Endothelial cell of umbilical vein (primary cell): Measurements from ENCODE around the gene LHPP. TPM values are rescaled to one million over a fixed set of nuclear protein-coding genes. Genes with fewer than 3 reads are reported as not detected.

Experiments used
- Bru-seq: library from RNA; stranded (reverse); fragments of 400-500 nt; gene quantifications from one replicate; lab custom pipeline; 2021; lab: Mats Ljungman, UMichigan
- BruChase-seq, 2 experiments: library from RNA; stranded (reverse); fragments of 400-500 nt; gene quantifications; one replicate each; lab custom pipeline; 2021; lab: Mats Ljungman, UMichigan
- BruUV-seq: library from RNA; stranded (reverse); fragments of 400-500 nt; replicated peaks from 2 replicates; lab custom pipeline; 2021; lab: Mats Ljungman, UMichigan
- CTCF ChIA-PET: fragments of 300-600, 350-600 bp; sonication (Branson Sonifier 250); formaldehyde crosslinking; loops from one replicate; lab custom pipeline; 2021; ENCODE audit warnings: antibody characterized with exemption, inconsistent platforms; lab: Charles Lee
- POLR2A ChIA-PET: fragments of 300-600, 350-600 bp; sonication (Branson Sonifier 250); formaldehyde crosslinking; loops from one replicate; lab custom pipeline; 2021; ENCODE audit warnings: antibody characterized with exemption, inconsistent platforms; lab: Charles Lee
- DNase-seq: peaks from one replicate; pipeline ENCODE4 v3.0.0-alpha.2; 2011; ENCODE audit warnings: low read depth, low spot score
- FAIRE-seq: peaks from 2 replicates; lab custom pipeline; 2011; peaks lifted over from hg19 to GRCh38; lab: Jason Lieb, UNC
- H2AFZ ChIP-seq: 2 replicates; pipeline ENCODE4 v1.6.0; 2012; ENCODE audit warnings: low read depth, low read length, control low read depth, inconsistent platforms
- H3K27ac ChIP-seq: 2 replicates; pipeline ENCODE4 v1.5.1; 2011; ENCODE audit warnings: low read depth, mild to moderate bottlenecking, control low read depth, low read length, moderate library complexity; ENCODE audit not compliant: insufficient read depth
- H3K27me3 ChIP-seq, 2 experiments: 2 replicates each; pipeline versions ENCODE4 v1.6.0 to v1.6.1; 2011; ENCODE audit warnings: low read length in 2 of 2, mixed read lengths in 1 of 2; ENCODE audit not compliant: control insufficient read depth in 2 of 2, insufficient read depth in 2 of 2
- H3K36me3 ChIP-seq, 2 experiments: 2 replicates in 1 of 2; 3 replicates in 1 of 2; pipeline ENCODE4 v1.5.1; 2011; ENCODE audit warnings: low read length in 2 of 2, mild to moderate bottlenecking in 1 of 2, moderate library complexity in 1 of 2; ENCODE audit not compliant: control insufficient read depth in 2 of 2, insufficient read depth in 2 of 2; ENCODE audit errors: extremely low read depth in 1 of 2
- H3K4me1 ChIP-seq: 3 replicates; pipeline ENCODE4 v1.5.1; 2011; ENCODE audit warnings: mild to moderate bottlenecking, low read length; ENCODE audit not compliant: control insufficient read depth, insufficient read depth; ENCODE audit errors: extremely low read depth
- H3K4me2 ChIP-seq: 2 replicates; pipeline ENCODE4 v1.6.1; 2011; ENCODE audit warnings: low read length, control low read depth, mixed read lengths; ENCODE audit not compliant: insufficient read depth
- H3K4me3 ChIP-seq, 3 experiments: fragments of 200-600 bp in 1 of 3; sonication (generic), shearing (Covaris generic) in 1 of 3; replicated peaks in 1 of 3; 2 replicates each; pipeline ENCODE4 v1.5.1; 2011 to 2016; ENCODE audit warnings: control low read depth in 3 of 3, low read length in 3 of 3, mild to moderate bottlenecking in 2 of 3, inconsistent platforms in 1 of 3, low read depth in 1 of 3, moderate library complexity in 1 of 3; ENCODE audit not compliant: insufficient read depth in 1 of 3
- H3K79me2 ChIP-seq: 2 replicates; pipeline ENCODE4 v1.6.0; 2012; ENCODE audit warnings: low read length, inconsistent platforms; ENCODE audit not compliant: control insufficient read depth, insufficient read depth
- H3K9ac ChIP-seq: replicated peaks from 2 replicates; pipeline ENCODE3; 2011; ENCODE audit warnings: low read length, control low read depth; ENCODE audit not compliant: insufficient read depth; ENCODE audit errors: extremely low read depth
- H3K9me1 ChIP-seq: replicated peaks from 3 replicates; pipeline ENCODE4 v1.6.0; 2011; ENCODE audit warnings: mild to moderate bottlenecking, low read length; ENCODE audit not compliant: control insufficient read depth, insufficient read depth; ENCODE audit errors: extremely low read depth
- H3K9me3 ChIP-seq: replicated peaks from 2 replicates; pipeline ENCODE4 v1.5.1; 2012; ENCODE audit warnings: low read length, inconsistent platforms; ENCODE audit not compliant: control insufficient read depth, insufficient read depth
- H4K20me1 ChIP-seq: replicated peaks from 2 replicates; pipeline ENCODE3; 2011; ENCODE audit warnings: mild to moderate bottlenecking, low read length; ENCODE audit not compliant: control insufficient read depth, insufficient read depth; ENCODE audit errors: extremely low read depth
- EZH2 ChIP-seq: IDR thresholded peaks from 2 replicates; pipeline ENCODE4 v1.6.1; 2012; ENCODE audit warnings: borderline replicate concordance, low read depth, mild to moderate bottlenecking, moderate library complexity, low read length, inconsistent platforms; ENCODE audit not compliant: severe bottlenecking
- FOS ChIP-seq: IDR thresholded peaks from 2 replicates; pipeline ENCODE4 v1.6.1; 2011; ENCODE audit warnings: mild to moderate bottlenecking, low read length, moderate library complexity, borderline replicate concordance; ENCODE audit not compliant: insufficient read depth
- GATA2 ChIP-seq: IDR thresholded peaks from 2 replicates; pipeline ENCODE4 v1.7.0; 2011; ENCODE audit warnings: low read depth, mild to moderate bottlenecking, moderate library complexity, mixed read lengths, low read length; ENCODE audit not compliant: insufficient read length, insufficient read depth
- JUN ChIP-seq: IDR thresholded peaks from 2 replicates; pipeline ENCODE4 v1.6.1; 2011; ENCODE audit warnings: borderline replicate concordance, low read depth; ENCODE audit not compliant: insufficient read length, insufficient read depth
- MYC ChIP-seq: IDR thresholded peaks from one replicate; pipeline ENCODE4 v1.6.1; 2011; ENCODE audit warnings: mild to moderate bottlenecking, low read depth, low read length
- POLR2A ChIP-seq: IDR thresholded peaks from 2 replicates; pipeline ENCODE4 v1.6.1; 2012; ENCODE audit warnings: low read depth, mild to moderate bottlenecking, control low read depth, low read length
- POLR2AphosphoS5 ChIP-seq: IDR thresholded peaks from 2 replicates; pipeline ENCODE4 v1.6.1; 2012; ENCODE audit warnings: low read depth, mild to moderate bottlenecking, control low read depth, low read length, moderate library complexity; ENCODE audit not compliant: insufficient read depth
- dilution Hi-C: fragments of 300-500 bp; cut with MboI; formaldehyde crosslinking; loops from one replicate; pipeline ENCODE4 v1.15.0; 2019; ENCODE audit warnings: low sequenced_read_pairs; ENCODE audit not compliant: extremely low pct_ligation_motif_present
- intact Hi-C: fragments of 100-400 bp; cut with micrococcal nuclease; formaldehyde crosslinking; loops from one replicate; pipeline ENCODE4 v1.10.0; 2022
- long read RNA-seq: library from polyadenylated mRNA; stranded (forward); transcript quantifications from one replicate; pipeline ENCODE4 v2.0.0, GENCODE V29; 2021
- polyA minus RNA-seq, 3 experiments: library from RNA; depleted of rRNA, polyadenylated mRNA; stranded (reverse); fragments of >200 nt; gene quantifications; 1 replicate in 1 of 3; 2 replicates in 2 of 3; pipeline ENCODE4 v1.2.3, GENCODE V29; 2011
- polyA plus RNA-seq, 4 experiments: library from polyadenylated mRNA; depleted of rRNA in 3 of 4; stranded (reverse) in 3 of 4; unstranded in 1 of 4; fragments of >200 nt; gene quantifications; 2 replicates each; pipeline versions ENCODE4 v1.2.1 to v1.2.3, GENCODE V29; 2011 to 2012; ENCODE audit warnings: missing spikeins in 1 of 4
- total RNA-seq: library from RNA; stranded (reverse); gene quantifications from 2 replicates; pipeline ENCODE4 v1.2.3, GENCODE V29; 2021
- TF ChIP-seq, protein P1 (sequence below): IDR thresholded peaks from 2 replicates; pipeline ENCODE4 v1.6.1; 2011; ENCODE audit not compliant: insufficient read depth, insufficient read length
- TF ChIP-seq, protein P2 (sequence below), 2 donors: IDR thresholded peaks; 1 replicate in 1 of 2; 2 replicates in 1 of 2; pipeline ENCODE4 v1.5.1; 2011; ENCODE audit warnings: low read length in 2 of 2, mild to moderate bottlenecking in 2 of 2, moderate library complexity in 2 of 2, control low read depth in 1 of 2, inconsistent platforms in 1 of 2, low read depth in 1 of 2; ENCODE audit not compliant: insufficient read depth in 1 of 2; ENCODE audit errors: extremely low read depth in 1 of 2

LHPP gene, protein sequence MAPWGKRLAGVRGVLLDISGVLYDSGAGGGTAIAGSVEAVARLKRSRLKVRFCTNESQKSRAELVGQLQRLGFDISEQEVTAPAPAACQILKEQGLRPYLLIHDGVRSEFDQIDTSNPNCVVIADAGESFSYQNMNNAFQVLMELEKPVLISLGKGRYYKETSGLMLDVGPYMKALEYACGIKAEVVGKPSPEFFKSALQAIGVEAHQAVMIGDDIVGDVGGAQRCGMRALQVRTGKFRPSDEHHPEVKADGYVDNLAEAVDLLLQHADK
- total RNA-seq (4.2 and 5.8 TPM in 2 replicates), polyA plus RNA-seq (9.3 and 11.2 TPM in 2 replicates), polyA minus RNA-seq (2.8 and 3.0 TPM in 2 replicates), Bru-seq, nascent RNA (percentile 30 among the genes with signal in this experiment), BruChase-seq, experiment 1, labeled RNA remaining after a 6-hour chase (percentile 34 among the genes with signal in this experiment), BruChase-seq, experiment 2, labeled RNA remaining after a 2-hour chase (percentile 34 among the genes with signal in this experiment)
- 7.5 and 8.7 TPM in 2 replicates for polyA plus RNA-seq (2011; cell fraction: cytosol; rRNA removed)
- polyA plus RNA-seq (2011; cell fraction: nucleus; rRNA removed): 4.7 and 6.4 TPM in 2 replicates
- polyA plus RNA-seq (2012): 7.7 and 10.8 TPM in 2 replicates
- 13.0 TPM for polyA minus RNA-seq (2011; cell fraction: cytosol; rRNA and poly(A)+ RNA removed)
- 2.5 and 3.4 TPM in 2 replicates for polyA minus RNA-seq (2011; cell fraction: nucleus; rRNA and poly(A)+ RNA removed)
- long read RNA-seq, partial matches to known transcripts: 2 of 9 reads
- long read RNA-seq, other reads (novel, unspliced or antisense): 2 of 9 reads

DNA sequence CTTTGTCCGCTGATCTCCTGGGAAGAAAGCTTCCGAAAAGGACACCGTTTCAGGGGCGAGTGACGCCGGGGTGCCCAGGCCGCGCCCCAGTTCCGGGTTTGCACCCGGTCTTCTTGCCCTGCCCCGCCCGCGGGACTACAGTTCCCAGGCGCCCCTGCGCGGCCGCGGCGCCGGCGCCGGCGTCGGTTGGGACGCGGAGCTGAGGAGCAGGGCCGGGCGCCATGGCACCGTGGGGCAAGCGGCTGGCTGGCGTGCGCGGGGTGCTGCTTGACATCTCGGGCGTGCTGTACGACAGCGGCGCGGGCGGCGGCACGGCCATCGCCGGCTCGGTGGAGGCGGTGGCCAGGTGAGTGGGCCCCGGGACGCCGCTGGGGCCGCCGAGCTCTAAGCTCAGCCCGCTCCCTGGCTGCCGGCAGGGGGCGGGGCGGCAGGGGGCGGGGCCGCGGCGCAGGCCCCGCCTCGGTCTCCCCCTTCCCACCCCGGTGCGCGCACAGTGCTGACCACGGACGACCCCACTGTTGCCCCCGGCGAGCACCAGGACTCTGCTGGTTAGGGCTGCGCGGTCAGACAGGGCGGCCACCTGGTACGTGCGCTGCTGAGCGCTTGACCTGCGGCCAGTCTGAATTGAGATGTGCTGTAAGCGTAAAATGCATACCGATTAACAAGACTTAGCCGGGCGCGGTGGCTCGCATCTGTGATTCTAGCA, at the start of gene LHPP:
Gene LHPP, plus strand, starts transcription at position 182 of the 706 bp plus-strand sequence. Its CDS starts 40 bp downstream, at position 222.
- FAIRE-seq (peak; percentile 90), DNase-seq (peak; percentile 85)
- no peaks in the 10 kb centered on the region for H3K79me2 ChIP-seq
- peak within 1 kb of the TSS; percentile 33 to 88 (median 76) for H3K4me3 ChIP-seq
- dilution Hi-C loops: no loop called here
- H3K36me3 ChIP-seq: no peaks in the 10 kb centered on the region
- TF ChIP-seq POLR2AphosphoS5 (peak; percentile 79), JUN (no peak), GATA2 (no peak), FOS (no peak), POLR2A (peak; percentile 72), EZH2 (no peak), MYC (no peak)
- TF ChIP-seq, protein P1, sequence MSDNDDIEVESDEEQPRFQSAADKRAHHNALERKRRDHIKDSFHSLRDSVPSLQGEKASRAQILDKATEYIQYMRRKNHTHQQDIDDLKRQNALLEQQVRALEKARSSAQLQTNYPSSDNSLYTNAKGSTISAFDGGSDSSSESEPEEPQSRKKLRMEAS: no peak
- TF ChIP-seq, protein P2, sequence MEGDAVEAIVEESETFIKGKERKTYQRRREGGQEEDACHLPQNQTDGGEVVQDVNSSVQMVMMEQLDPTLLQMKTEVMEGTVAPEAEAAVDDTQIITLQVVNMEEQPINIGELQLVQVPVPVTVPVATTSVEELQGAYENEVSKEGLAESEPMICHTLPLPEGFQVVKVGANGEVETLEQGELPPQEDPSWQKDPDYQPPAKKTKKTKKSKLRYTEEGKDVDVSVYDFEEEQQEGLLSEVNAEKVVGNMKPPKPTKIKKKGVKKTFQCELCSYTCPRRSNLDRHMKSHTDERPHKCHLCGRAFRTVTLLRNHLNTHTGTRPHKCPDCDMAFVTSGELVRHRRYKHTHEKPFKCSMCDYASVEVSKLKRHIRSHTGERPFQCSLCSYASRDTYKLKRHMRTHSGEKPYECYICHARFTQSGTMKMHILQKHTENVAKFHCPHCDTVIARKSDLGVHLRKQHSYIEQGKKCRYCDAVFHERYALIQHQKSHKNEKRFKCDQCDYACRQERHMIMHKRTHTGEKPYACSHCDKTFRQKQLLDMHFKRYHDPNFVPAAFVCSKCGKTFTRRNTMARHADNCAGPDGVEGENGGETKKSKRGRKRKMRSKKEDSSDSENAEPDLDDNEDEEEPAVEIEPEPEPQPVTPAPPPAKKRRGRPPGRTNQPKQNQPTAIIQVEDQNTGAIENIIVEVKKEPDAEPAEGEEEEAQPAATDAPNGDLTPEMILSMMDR (IDR thresholded peaks at IDR 0.05; ENCODE audit: extremely low read depth in 1 of 2, insufficient read depth in 1 of 2, low read depth in 1 of 2, low read length in 2 of 2): peak; percentile 8 to 14
- intact Hi-C loops: loop anchor here (1.0 kb wide), 2 partner anchors 43 to 279 kb away; partner anchors contain the start of gene OAT
- peaks cover 2 to 3% of the 10 kb centered on the region in 2 experiments for H3K27me3 ChIP-seq
- no peak within 1 kb of the TSS for H3K27ac ChIP-seq
- H2AFZ ChIP-seq: peak within 1 kb of the TSS; percentile 100
- H3K9me1 ChIP-seq: no peaks in the 10 kb centered on the region
- H3K4me2 ChIP-seq: peak within 1 kb of the TSS; percentile 88
- ChIA-PET CTCF (interaction anchor here (0.8 to 2.1 kb wide), 7 partner anchors 10 to 1419 kb away, joined by 3 to 8 read pairs (median 3); no protein-coding TSS in a partner anchor), POLR2A (interaction anchor here (1.0 kb wide), 1 partner anchor 43 kb away, joined by 3 read pairs; no protein-coding TSS in a partner anchor)
- H3K4me1 ChIP-seq: no peaks in the 10 kb centered on the region
- no peaks in the 10 kb centered on the region for H3K9me3 ChIP-seq
- H4K20me1 ChIP-seq: no peaks in the 10 kb centered on the region
- no TSS peak for BruUV-seq
- H3K9ac ChIP-seq: peak within 1 kb of the TSS; percentile 53
